IMR-90 (cell line): ENCODE results near the gene RAD51B. TPM values are rescaled to one million over a fixed set of nuclear protein-coding genes. Genes with fewer than 3 reads are reported as not detected.

Experiments used
- ATAC-seq: fragments of 200-7000 bp; cut with Tn5 transposase; 2 replicates; pipeline ENCODE4 v1.9.1; 2020; ENCODE audit warnings: low read depth, mild to moderate bottlenecking, moderate library complexity
- BruUV-seq: library from RNA; stranded (reverse); fragments of 400-500 nt; replicated peaks from 2 replicates; lab custom pipeline; 2021; lab: Mats Ljungman, UMichigan
- CTCF ChIA-PET: fragments of 300-600 bp; formaldehyde crosslinking; extraction: SDS; loops from one replicate; lab custom pipeline; 2021; ENCODE audit warnings: antibody characterized with exemption; lab: Yijun Ruan, JAX
- POLR2A ChIA-PET: fragments of 300-600 bp; sonication (Branson Sonifier 250); formaldehyde crosslinking; loops from one replicate; lab custom pipeline; 2022; ENCODE audit warnings: antibody characterized with exemption; ENCODE audit not compliant: unreplicated experiment; lab: Charles Lee
- DNase-seq: peaks from one replicate; pipeline ENCODE4 v3.0.0; 2013
- H2AFZ ChIP-seq: replicated peaks from 2 replicates; pipeline ENCODE3; 2013; ENCODE audit warnings: low read length, mild to moderate bottlenecking; ENCODE audit not compliant: poor library complexity
- H2AK5ac ChIP-seq: 2 replicates; pipeline ENCODE4 v1.6.1; 2013; ENCODE audit warnings: low read depth, low read length, inconsistent platforms
- H2AK9ac ChIP-seq: replicated peaks from 2 replicates; pipeline ENCODE3; 2013; ENCODE audit warnings: mild to moderate bottlenecking, low read depth, low read length, moderate library complexity; ENCODE audit not compliant: poor library complexity
- H2BK120ac ChIP-seq: 2 replicates; pipeline ENCODE4 v1.6.1; 2013; ENCODE audit warnings: low read depth, low read length, inconsistent platforms
- H2BK15ac ChIP-seq: 3 replicates; pipeline ENCODE4 v1.6.1; 2013; ENCODE audit warnings: low read depth, low read length, inconsistent platforms
- H2BK20ac ChIP-seq: 2 replicates; pipeline ENCODE4 v1.6.1; 2013; ENCODE audit warnings: low read depth, mild to moderate bottlenecking, inconsistent platforms, low read length, moderate library complexity
- H2BK5ac ChIP-seq: 2 replicates; pipeline ENCODE4 v1.6.1; 2013; ENCODE audit warnings: mild to moderate bottlenecking, low read depth, low read length, inconsistent platforms; ENCODE audit not compliant: poor library complexity, severe bottlenecking
- H3K14ac ChIP-seq: replicated peaks from 2 replicates; pipeline ENCODE4 v1.6.1; 2013; ENCODE audit warnings: low read depth, low read length, inconsistent platforms
- H3K18ac ChIP-seq: 2 replicates; pipeline ENCODE4 v1.6.1; 2013; ENCODE audit warnings: low read depth, low read length, control low read depth
- H3K23ac ChIP-seq: 2 replicates; pipeline ENCODE4 v1.6.1; 2013; ENCODE audit warnings: low read depth, low read length, inconsistent platforms
- H3K27ac ChIP-seq: 2 replicates; pipeline ENCODE4 v1.5.1; 2013; ENCODE audit warnings: mild to moderate bottlenecking, control low read depth, low read length; ENCODE audit not compliant: insufficient read depth
- H3K27me3 ChIP-seq: 2 replicates; pipeline ENCODE4 v1.6.1; 2013; ENCODE audit warnings: low read length; ENCODE audit not compliant: control insufficient read depth, insufficient read depth
- H3K36me3 ChIP-seq: 2 replicates; pipeline ENCODE4 v1.6.1; 2013; ENCODE audit warnings: low read length, mixed read lengths; ENCODE audit not compliant: control insufficient read depth, insufficient read depth
- H3K4ac ChIP-seq: 2 replicates; pipeline ENCODE4 v1.6.1; 2013; ENCODE audit warnings: low read depth, low read length, inconsistent platforms
- H3K4me1 ChIP-seq: 2 replicates; pipeline ENCODE4 v1.6.1; 2013; ENCODE audit warnings: low read length, mixed read lengths; ENCODE audit not compliant: control insufficient read depth, insufficient read depth
- H3K4me2 ChIP-seq: 2 replicates; pipeline ENCODE4 v1.6.1; 2013; ENCODE audit warnings: low read depth, mild to moderate bottlenecking, control low read depth, low read length, moderate library complexity
- H3K4me3 ChIP-seq: 2 replicates; pipeline ENCODE4 v1.5.1; 2013; ENCODE audit warnings: low read depth, mild to moderate bottlenecking, control low read depth, low read length, moderate library complexity; ENCODE audit not compliant: insufficient read depth
- H3K56ac ChIP-seq: 2 replicates; pipeline ENCODE4 v1.6.1; 2013; ENCODE audit warnings: low read length, inconsistent platforms; ENCODE audit not compliant: insufficient read depth; ENCODE audit errors: extremely low read depth
- H3K79me1 ChIP-seq, 2 experiments: 2 replicates each; pipeline ENCODE4 v1.6.1; 2013; ENCODE audit warnings: low read length in 2 of 2, inconsistent platforms in 1 of 2, low read depth in 1 of 2
- H3K9ac ChIP-seq: 2 replicates; pipeline ENCODE4 v1.6.1; 2013; ENCODE audit warnings: low read depth, low read length, control low read depth
- H3K9me1 ChIP-seq: 2 replicates; pipeline ENCODE4 v1.6.1; 2013; ENCODE audit warnings: low read length, inconsistent platforms; ENCODE audit not compliant: insufficient read depth
- H3K9me3 ChIP-seq: 2 replicates; pipeline ENCODE4 v1.6.1; 2013; ENCODE audit warnings: low read length; ENCODE audit not compliant: control insufficient read depth, insufficient read depth
- H4K20me1 ChIP-seq: 2 replicates; pipeline ENCODE4 v1.6.1; 2013; ENCODE audit warnings: low read length, inconsistent platforms; ENCODE audit not compliant: insufficient read depth
- H4K5ac ChIP-seq: 2 replicates; pipeline ENCODE4 v1.6.1; 2013; ENCODE audit warnings: mild to moderate bottlenecking, low read depth, low read length, control low read depth
- H4K8ac ChIP-seq, 2 experiments: 2 replicates each; pipeline ENCODE4 v1.6.1; 2013; ENCODE audit warnings: low read depth in 2 of 2, low read length in 2 of 2, control low read depth in 1 of 2, inconsistent platforms in 1 of 2
- H4K91ac ChIP-seq: 2 replicates; pipeline ENCODE4 v1.6.1; 2013; ENCODE audit warnings: low read depth, low read length, inconsistent platforms; ENCODE audit not compliant: insufficient read depth
- BHLHE40 ChIP-seq: fragments of 150-350 bp; IDR thresholded peaks from 2 replicates; pipeline ENCODE4 v1.6.1; 2016; ENCODE audit warnings: mild to moderate bottlenecking, low read depth, low read length
- CEBPB ChIP-seq: IDR thresholded peaks from 2 replicates; pipeline ENCODE4 v1.6.1; 2012; ENCODE audit warnings: low read depth, low read length, improper control_type of control experiment
- CHD1 ChIP-seq: IDR thresholded peaks from 2 replicates; pipeline ENCODE4 v1.6.1; 2012; ENCODE audit warnings: low read depth, low read length, improper control_type of control experiment
- ELK1 ChIP-seq: fragments of 150-350 bp; IDR thresholded peaks from 2 replicates; pipeline ENCODE4 v1.6.1; 2016; ENCODE audit warnings: low read depth, mild to moderate bottlenecking, low read length, moderate library complexity, borderline replicate concordance
- FOS ChIP-seq: fragments of 150-350 bp; IDR thresholded peaks from 2 replicates; pipeline ENCODE4 v1.6.1; 2016; ENCODE audit warnings: low read depth, low read length
- MAFK ChIP-seq: IDR thresholded peaks from 2 replicates; pipeline ENCODE4 v1.6.1; 2012; ENCODE audit warnings: low read depth, low read length, improper control_type of control experiment
- MAZ ChIP-seq: IDR thresholded peaks from 2 replicates; pipeline ENCODE4 v1.6.1; 2012; ENCODE audit warnings: low read depth, mild to moderate bottlenecking, low read length, improper control_type of control experiment, moderate library complexity, borderline replicate concordance
- MXI1 ChIP-seq: IDR thresholded peaks from 2 replicates; pipeline ENCODE4 v1.6.1; 2012; ENCODE audit warnings: low read depth, mild to moderate bottlenecking, low read length, moderate library complexity, borderline replicate concordance
- NFE2L2 ChIP-seq: fragments of 150-350 bp; IDR thresholded peaks from 2 replicates; pipeline ENCODE4 v1.6.1; 2016; ENCODE audit warnings: low read depth, mild to moderate bottlenecking, low read length
- POLR2A ChIP-seq: IDR thresholded peaks from 2 replicates; pipeline ENCODE4 v1.6.1; 2012; ENCODE audit warnings: mild to moderate bottlenecking, low read depth, low read length
- RAD21 ChIP-seq: IDR thresholded peaks from 2 replicates; pipeline ENCODE4 v1.6.1; 2012; ENCODE audit warnings: low read length, improper control_type of control experiment
- RCOR1 ChIP-seq: IDR thresholded peaks from 2 replicates; pipeline ENCODE4 v1.6.1; 2012; ENCODE audit warnings: mild to moderate bottlenecking, low read length, improper control_type of control experiment; ENCODE audit not compliant: insufficient replicate concordance
- RFX5 ChIP-seq: IDR thresholded peaks from 2 replicates; pipeline ENCODE4 v1.8.0; 2012; ENCODE audit warnings: low read depth, mild to moderate bottlenecking, low read length, moderate library complexity
- SMC3 ChIP-seq: fragments of 150-350 bp; IDR thresholded peaks from 2 replicates; pipeline ENCODE4 v1.6.1; 2016; ENCODE audit warnings: low read depth, mild to moderate bottlenecking, antibody characterized with exemption, low read length, moderate library complexity
- USF2 ChIP-seq: fragments of 150-350 bp; IDR thresholded peaks from 2 replicates; pipeline ENCODE4 v1.6.1; 2017; ENCODE audit warnings: mild to moderate bottlenecking, antibody characterized with exemption, low read length, low read depth
- WGBS, 2 experiments: methylation state at CpG; one replicate each; pipeline versions ENCODE4 v1.1.5 to v1.1.7; 2013; ENCODE audit warnings: missing lambda C conversion rate in 2 of 2; ENCODE audit not compliant: insufficient read length in 1 of 2; ENCODE audit errors: extremely low coverage in 2 of 2; 5-methylcytosine and 5-hydroxymethylcytosine counted together
- dilution Hi-C: fragments of 300-500 bp; cut with HindIII; formaldehyde crosslinking; loops from one replicate; pipeline ENCODE4 v1.14.3; 2018; ENCODE audit warnings: low sequenced_read_pairs; ENCODE audit not compliant: unreplicated experiment
- in situ Hi-C: fragments of 300-500 bp; cut with MboI; formaldehyde crosslinking; loops from 3 replicates; pipeline ENCODE4 v1.14.3; 2019; ENCODE audit warnings: low sequenced_read_pairs, inconsistent platforms, mixed read lengths
- intact Hi-C: fragments of 100-400 bp; cut with micrococcal nuclease; formaldehyde crosslinking; loops from 2 replicates; pipeline ENCODE4 v1.10.0; 2022
- polyA plus RNA-seq, 3 experiments: library from polyadenylated mRNA; depleted of rRNA; stranded (reverse); fragments of >200 nt; gene quantifications; 2 replicates each; pipeline ENCODE4 v1.2.3, GENCODE V29; 2012; ENCODE audit warnings: low replicate concordance in 1 of 3
- total RNA-seq: library from RNA; depleted of rRNA; stranded (reverse); fragments of >200 nt; gene quantifications from 2 replicates; pipeline ENCODE4 v1.2.3, GENCODE V29; 2012

Gene RAD51B
- total and polyA plus RNA-seq, 2 of the 4 experiments (the other 2 are of a cell fraction): 5.1 to 18.8 TPM

DNA sequence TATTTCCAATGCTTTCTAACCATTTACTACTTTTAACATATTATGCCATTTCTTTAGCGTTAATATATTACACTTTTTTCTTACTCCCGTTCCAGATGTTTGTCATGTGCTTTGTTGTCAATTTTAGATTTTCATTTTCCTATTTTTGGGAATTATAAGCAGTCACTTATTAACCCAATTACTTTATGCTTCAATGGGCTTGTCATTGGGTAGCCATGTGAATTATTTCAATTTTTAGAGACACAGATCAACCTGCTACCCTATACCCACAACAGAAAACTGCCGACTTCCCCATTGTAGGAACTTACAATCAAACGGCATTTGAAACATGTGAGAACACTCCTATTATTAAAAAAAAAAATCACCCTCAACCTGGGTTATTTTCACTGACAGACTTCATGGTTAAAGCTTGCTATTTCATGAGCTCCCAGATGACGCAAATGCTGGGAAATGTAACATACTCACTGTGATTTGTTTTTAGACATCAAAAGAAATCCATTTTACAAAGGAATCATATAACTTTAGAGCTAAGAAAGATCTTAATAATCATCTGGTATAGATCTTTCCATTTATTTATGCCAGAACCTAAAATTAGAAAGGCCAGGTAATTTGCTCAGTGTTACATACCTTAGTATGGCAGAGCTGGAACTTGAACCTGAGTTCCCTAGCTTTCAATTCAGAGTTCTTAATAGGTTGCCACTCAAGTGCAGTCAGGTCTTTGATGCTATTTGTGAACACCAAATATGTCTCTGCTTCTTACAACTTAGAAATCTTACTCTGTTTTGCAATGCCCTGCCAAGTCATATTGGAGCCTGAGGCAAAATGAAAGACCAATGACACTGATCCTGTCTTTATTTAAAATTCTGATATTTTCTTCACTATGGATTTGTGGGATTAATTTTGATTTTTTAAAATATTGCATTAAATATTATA is 340.4 kb downstream of the RAD51B start:
- Histone ChIP-seq H2BK20ac (no peak overlapping the region), H3K79me1 (no peaks in the 10 kb centered on the region; a peak in 1 of 4 replicates), H3K4me2 (no peak overlapping the region), H2AK9ac (no peak overlapping the region), H3K9ac (no peak overlapping the region), H4K5ac (no peak overlapping the region), H2BK5ac (no peak overlapping the region), H3K9me1 (no peaks in the 10 kb centered on the region), H4K8ac (no peak overlapping the region), H3K4me1 (peaks cover 5% of the 10 kb centered on the region; the same call in 1 of the 2 replicates), H2AFZ (no peak overlapping the region), H3K56ac (no peak overlapping the region), H3K23ac (no peak overlapping the region), H2BK120ac (no peak overlapping the region), H3K36me3 (no peaks in the 10 kb centered on the region), H3K18ac (no peak overlapping the region), H4K91ac (no peak overlapping the region), H3K27ac (no peak overlapping the region), H3K4me3 (no peak overlapping the region), H3K14ac (no peak overlapping the region), H3K4ac (no peak overlapping the region), H2AK5ac (no peak overlapping the region), H4K20me1 (no peaks in the 10 kb centered on the region), H3K27me3 (no peaks in the 10 kb centered on the region), H3K9me3 (no peaks in the 10 kb centered on the region), H2BK15ac (no peak overlapping the region)
- intact Hi-C loops (no loop called here), in situ Hi-C loops (no loop called here), dilution Hi-C loops (no loop called here)
- 60% methylated on average over 1 of the region's 5 CpGs; no CpG with 5 or more reads in 1 of the 2 experiments for WGBS, 2 experiments
- ATAC-seq (no peak), DNase-seq (no peak)
- BruUV-seq: no TSS peak
- ChIA-PET CTCF (interaction anchor here (0.7 to 1.1 kb wide), 3 partner anchors 38 to 1035 kb away, joined by 3 to 4 read pairs (median 4); no protein-coding TSS in a partner anchor), POLR2A (interaction anchor here (0.7 kb wide), 1 partner anchor 523 kb away, joined by 3 read pairs; no protein-coding TSS in a partner anchor)
- no peak for TF ChIP-seq RFX5
- no peak for TF ChIP-seq NFE2L2
- TF ChIP-seq MAFK: no peak
- no peak for TF ChIP-seq CEBPB
- no peak for TF ChIP-seq RCOR1
- TF ChIP-seq SMC3: no peak
- no peak for TF ChIP-seq ELK1
- TF ChIP-seq CHD1: no peak
- no peak for TF ChIP-seq POLR2A
- no peak for TF ChIP-seq FOS
- TF ChIP-seq MXI1: no peak
- TF ChIP-seq RAD21: no peak
- no peak for TF ChIP-seq USF2
- no peak for TF ChIP-seq BHLHE40
- TF ChIP-seq MAZ: no peak
